Endothelial cell of umbilical vein (primary cell): ENCODE measurements around the gene F5. TPM values are rescaled to one million over a fixed set of nuclear protein-coding genes. Genes with fewer than 3 reads are reported as not detected.

Experiments
- BruUV-seq: library from RNA; stranded (reverse); fragments of 400-500 nt; replicated peaks from 2 replicates; lab custom pipeline; 2021; lab: Mats Ljungman, UMichigan
- CTCF ChIA-PET: fragments of 300-600, 350-600 bp; sonication (Branson Sonifier 250); formaldehyde crosslinking; loops from one replicate; lab custom pipeline; 2021; ENCODE audit warnings: antibody characterized with exemption, inconsistent platforms; lab: Charles Lee
- POLR2A ChIA-PET: fragments of 300-600, 350-600 bp; sonication (Branson Sonifier 250); formaldehyde crosslinking; loops from one replicate; lab custom pipeline; 2021; ENCODE audit warnings: antibody characterized with exemption, inconsistent platforms; lab: Charles Lee
- DNase-seq: peaks from one replicate; pipeline ENCODE4 v3.0.0-alpha.2; 2011; ENCODE audit warnings: low read depth, low spot score
- FAIRE-seq: peaks from 2 replicates; lab custom pipeline; 2011; peaks lifted over from hg19 to GRCh38; lab: Jason Lieb, UNC
- H2AFZ ChIP-seq: 2 replicates; pipeline ENCODE4 v1.6.0; 2012; ENCODE audit warnings: low read depth, low read length, control low read depth, inconsistent platforms
- H3K27ac ChIP-seq: 2 replicates; pipeline ENCODE4 v1.5.1; 2011; ENCODE audit warnings: low read depth, mild to moderate bottlenecking, control low read depth, low read length, moderate library complexity; ENCODE audit not compliant: insufficient read depth
- H3K27me3 ChIP-seq, 2 experiments: 2 replicates each; pipeline versions ENCODE4 v1.6.0 to v1.6.1; 2011; ENCODE audit warnings: low read length in 2 of 2, mixed read lengths in 1 of 2; ENCODE audit not compliant: control insufficient read depth in 2 of 2, insufficient read depth in 2 of 2
- H3K36me3 ChIP-seq, 2 experiments: 2 replicates in 1 of 2; 3 replicates in 1 of 2; pipeline ENCODE4 v1.5.1; 2011; ENCODE audit warnings: low read length in 2 of 2, mild to moderate bottlenecking in 1 of 2, moderate library complexity in 1 of 2; ENCODE audit not compliant: control insufficient read depth in 2 of 2, insufficient read depth in 2 of 2; ENCODE audit errors: extremely low read depth in 1 of 2
- H3K4me1 ChIP-seq: 3 replicates; pipeline ENCODE4 v1.5.1; 2011; ENCODE audit warnings: mild to moderate bottlenecking, low read length; ENCODE audit not compliant: control insufficient read depth, insufficient read depth; ENCODE audit errors: extremely low read depth
- H3K4me2 ChIP-seq: 2 replicates; pipeline ENCODE4 v1.6.1; 2011; ENCODE audit warnings: low read length, control low read depth, mixed read lengths; ENCODE audit not compliant: insufficient read depth
- H3K4me3 ChIP-seq, 3 experiments: fragments of 200-600 bp in 1 of 3; sonication (generic), shearing (Covaris generic) in 1 of 3; replicated peaks in 1 of 3; 2 replicates each; pipeline ENCODE4 v1.5.1; 2011 to 2016; ENCODE audit warnings: control low read depth in 3 of 3, low read length in 3 of 3, mild to moderate bottlenecking in 2 of 3, inconsistent platforms in 1 of 3, low read depth in 1 of 3, moderate library complexity in 1 of 3; ENCODE audit not compliant: insufficient read depth in 1 of 3
- H3K79me2 ChIP-seq: 2 replicates; pipeline ENCODE4 v1.6.0; 2012; ENCODE audit warnings: low read length, inconsistent platforms; ENCODE audit not compliant: control insufficient read depth, insufficient read depth
- H3K9ac ChIP-seq: replicated peaks from 2 replicates; pipeline ENCODE3; 2011; ENCODE audit warnings: low read length, control low read depth; ENCODE audit not compliant: insufficient read depth; ENCODE audit errors: extremely low read depth
- H3K9me1 ChIP-seq: replicated peaks from 3 replicates; pipeline ENCODE4 v1.6.0; 2011; ENCODE audit warnings: mild to moderate bottlenecking, low read length; ENCODE audit not compliant: control insufficient read depth, insufficient read depth; ENCODE audit errors: extremely low read depth
- H3K9me3 ChIP-seq: replicated peaks from 2 replicates; pipeline ENCODE4 v1.5.1; 2012; ENCODE audit warnings: low read length, inconsistent platforms; ENCODE audit not compliant: control insufficient read depth, insufficient read depth
- H4K20me1 ChIP-seq: replicated peaks from 2 replicates; pipeline ENCODE3; 2011; ENCODE audit warnings: mild to moderate bottlenecking, low read length; ENCODE audit not compliant: control insufficient read depth, insufficient read depth; ENCODE audit errors: extremely low read depth
- CTCF ChIP-seq, 2 donors: IDR thresholded peaks; 1 replicate in 1 of 2; 2 replicates in 1 of 2; pipeline ENCODE4 v1.5.1; 2011; ENCODE audit warnings: low read length in 2 of 2, mild to moderate bottlenecking in 2 of 2, moderate library complexity in 2 of 2, control low read depth in 1 of 2, inconsistent platforms in 1 of 2, low read depth in 1 of 2; ENCODE audit not compliant: insufficient read depth in 1 of 2; ENCODE audit errors: extremely low read depth in 1 of 2
- EZH2 ChIP-seq: IDR thresholded peaks from 2 replicates; pipeline ENCODE4 v1.6.1; 2012; ENCODE audit warnings: borderline replicate concordance, low read depth, mild to moderate bottlenecking, moderate library complexity, low read length, inconsistent platforms; ENCODE audit not compliant: severe bottlenecking
- FOS ChIP-seq: IDR thresholded peaks from 2 replicates; pipeline ENCODE4 v1.6.1; 2011; ENCODE audit warnings: mild to moderate bottlenecking, low read length, moderate library complexity, borderline replicate concordance; ENCODE audit not compliant: insufficient read depth
- GATA2 ChIP-seq: IDR thresholded peaks from 2 replicates; pipeline ENCODE4 v1.7.0; 2011; ENCODE audit warnings: low read depth, mild to moderate bottlenecking, moderate library complexity, mixed read lengths, low read length; ENCODE audit not compliant: insufficient read length, insufficient read depth
- JUN ChIP-seq: IDR thresholded peaks from 2 replicates; pipeline ENCODE4 v1.6.1; 2011; ENCODE audit warnings: borderline replicate concordance, low read depth; ENCODE audit not compliant: insufficient read length, insufficient read depth
- MYC ChIP-seq: IDR thresholded peaks from one replicate; pipeline ENCODE4 v1.6.1; 2011; ENCODE audit warnings: mild to moderate bottlenecking, low read depth, low read length
- POLR2A ChIP-seq: IDR thresholded peaks from 2 replicates; pipeline ENCODE4 v1.6.1; 2012; ENCODE audit warnings: low read depth, mild to moderate bottlenecking, control low read depth, low read length
- POLR2AphosphoS5 ChIP-seq: IDR thresholded peaks from 2 replicates; pipeline ENCODE4 v1.6.1; 2012; ENCODE audit warnings: low read depth, mild to moderate bottlenecking, control low read depth, low read length, moderate library complexity; ENCODE audit not compliant: insufficient read depth
- dilution Hi-C: fragments of 300-500 bp; cut with MboI; formaldehyde crosslinking; loops from one replicate; pipeline ENCODE4 v1.15.0; 2019; ENCODE audit warnings: low sequenced_read_pairs; ENCODE audit not compliant: extremely low pct_ligation_motif_present
- intact Hi-C: fragments of 100-400 bp; cut with micrococcal nuclease; formaldehyde crosslinking; loops from one replicate; pipeline ENCODE4 v1.10.0; 2022
- polyA plus RNA-seq, 4 experiments: library from polyadenylated mRNA; depleted of rRNA in 3 of 4; stranded (reverse) in 3 of 4; unstranded in 1 of 4; fragments of >200 nt; gene quantifications; 2 replicates each; pipeline versions ENCODE4 v1.2.1 to v1.2.3, GENCODE V29; 2011 to 2012; ENCODE audit warnings: missing spikeins in 1 of 4
- total RNA-seq: library from RNA; stranded (reverse); gene quantifications from 2 replicates; pipeline ENCODE4 v1.2.3, GENCODE V29; 2021
- TF ChIP-seq, protein P1 (sequence below): IDR thresholded peaks from 2 replicates; pipeline ENCODE4 v1.6.1; 2011; ENCODE audit not compliant: insufficient read depth, insufficient read length

The F5 gene
- total and polyA plus RNA-seq, 2 donors (not counting 3 experiments of a cell fraction or from before 2014, with no cell fraction given), result not detected

DNA sequence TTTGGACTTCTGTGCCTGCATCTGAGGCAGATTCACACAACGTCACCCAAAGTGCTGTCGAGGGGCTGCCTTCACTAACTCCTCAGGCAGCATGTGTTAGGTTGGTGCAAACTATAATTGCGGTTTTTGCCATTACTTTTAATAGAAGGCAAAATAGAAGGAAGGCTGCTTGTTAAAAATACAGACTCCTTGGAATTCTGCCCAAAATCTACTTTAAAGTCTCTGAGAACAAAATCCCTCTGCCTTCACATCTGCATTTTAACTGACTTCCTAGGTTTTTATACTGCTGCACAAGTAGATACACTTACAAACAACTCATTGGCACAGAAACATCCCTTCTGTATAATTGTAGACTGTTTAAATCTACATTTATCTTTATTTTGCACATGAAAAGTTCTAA, 59.3 kb downstream of the F5 start:
- Histone ChIP-seq H3K4me3 (no peak overlapping the region), H3K4me2 (no peak overlapping the region), H3K9me1 (no peaks in the 10 kb centered on the region), H2AFZ (no peak overlapping the region), H3K79me2 (no peaks in the 10 kb centered on the region), H3K9me3 (no peaks in the 10 kb centered on the region), H4K20me1 (no peaks in the 10 kb centered on the region), H3K27me3 (no peaks in the 10 kb centered on the region), H3K36me3 (no peaks in the 10 kb centered on the region), H3K27ac (no peak overlapping the region), H3K4me1 (no peaks in the 10 kb centered on the region), H3K9ac (no peak overlapping the region)
- BruUV-seq, result no TSS peak
- CTCF ChIA-PET, result no interaction called here
- dilution Hi-C loops, result no loop called here
- TF ChIP-seq GATA2 (no peak), FOS (no peak), EZH2 (no peak), CTCF (IDR thresholded peaks at IDR 0.05; ENCODE audit: extremely low read depth in 1 of 2, insufficient read depth in 1 of 2, low read depth in 1 of 2, low read length in 2 of 2) (no peak), MYC (no peak), POLR2AphosphoS5 (no peak), POLR2A (no peak), JUN (no peak)
- TF ChIP-seq, protein P1, sequence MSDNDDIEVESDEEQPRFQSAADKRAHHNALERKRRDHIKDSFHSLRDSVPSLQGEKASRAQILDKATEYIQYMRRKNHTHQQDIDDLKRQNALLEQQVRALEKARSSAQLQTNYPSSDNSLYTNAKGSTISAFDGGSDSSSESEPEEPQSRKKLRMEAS, result no peak
- FAIRE-seq (no peak), DNase-seq (no peak)
- POLR2A ChIA-PET, result no interaction called here
- intact Hi-C loops, result no loop called here
